ENCODE data around the gene GATD1.

GRCh38 chr11:792535-792821 lies 15.2 kb upstream of the GATD1 start:
- TF ChIP-seq CTCF (IDR thresholded peaks at IDR 0.05) (no peak), POLR2A (IDR thresholded peaks at IDR 0.05) (no peak), EP300 (IDR thresholded peaks at IDR 0.05) (no peak)

All from tibial nerve (tissue), 4 donors.